Spleen (tissue), 11 donors: ENCODE results near the gene MGAT5. TPM values are rescaled to one million over a fixed set of nuclear protein-coding genes. Genes with fewer than 3 reads are reported as not detected.

ENCODE experiments used
- DNase-seq: peaks from one replicate; pipeline ENCODE4 v3.0.0-alpha.2; 2020
- H3K27ac ChIP-seq, 8 donors: fragments of 200-600 bp; sonication (generic) in 7 of 8; 1 replicate in 4 of 8; 2 replicates in 4 of 8; pipeline versions ENCODE4 v1.5.0 to v1.8.0; 2016 to 2021; ENCODE audit warnings: inconsistent platforms in 4 of 8, mild to moderate bottlenecking in 4 of 8, moderate library complexity in 1 of 8
- H3K27me3 ChIP-seq, 7 donors: fragments of 200-600 bp; sonication (generic) in 6 of 7; replicated peaks in 1 of 7; 1 replicate in 4 of 7; 2 replicates in 3 of 7; pipeline versions ENCODE4 v1.5.0 to v1.8.0; 2016 to 2021; ENCODE audit warnings: inconsistent platforms in 3 of 7, mild to moderate bottlenecking in 1 of 7
- H3K36me3 ChIP-seq, 6 donors: fragments of 200-600 bp; sonication (generic) in 5 of 6; 1 replicate in 4 of 6; 2 replicates in 2 of 6; pipeline versions ENCODE4 v1.5.0 to v1.8.0; 2016 to 2021; ENCODE audit warnings: inconsistent platforms in 2 of 6
- H3K4me1 ChIP-seq, 6 donors: fragments of 200-600 bp; sonication (generic) in 5 of 6; 1 replicate in 3 of 6; 2 replicates in 3 of 6; pipeline versions ENCODE4 v1.5.0 to v1.8.0; 2016 to 2021; ENCODE audit warnings: inconsistent platforms in 3 of 6
- H3K4me3 ChIP-seq, 8 donors: fragments of 200-600 bp; sonication (generic) in 7 of 8; 1 replicate in 4 of 8; 2 replicates in 4 of 8; pipeline versions ENCODE4 v1.5.0 to v1.8.0; 2016 to 2021; ENCODE audit warnings: inconsistent platforms in 4 of 8, mild to moderate bottlenecking in 4 of 8, moderate library complexity in 2 of 8
- H3K9me3 ChIP-seq, 8 donors: fragments of 200-600 bp; sonication (generic) in 7 of 8; 1 replicate in 4 of 8; 2 replicates in 4 of 8; pipeline versions ENCODE4 v1.5.0 to v1.8.0; 2016 to 2021; ENCODE audit warnings: inconsistent platforms in 4 of 8
- CTCF ChIP-seq, 11 experiments: fragments of 200-600 bp in 7 of 11; fragments of 450-650 bp in 4 of 11; sonication (generic) in 4 of 11; IDR thresholded peaks in 8 of 11; conservative IDR thresholded peaks in 3 of 11; 1 replicate in 7 of 11; 2 replicates in 4 of 11; pipeline versions ENCODE4 v1.4.0 to v1.8.0; 2016 to 2021; ENCODE audit warnings: antibody characterized with exemption in 11 of 11, inconsistent platforms in 4 of 11, mild to moderate bottlenecking in 1 of 11
- POLR2A ChIP-seq, 3 donors: fragments of 450-650 bp; IDR thresholded peaks; one replicate each; pipeline ENCODE4 v1.5.1; 2017; ENCODE audit warnings: antibody characterized with exemption in 3 of 3, mild to moderate bottlenecking in 1 of 3
- POLR2AphosphoS5 ChIP-seq, 3 donors: sonication (generic); formaldehyde crosslinking; IDR thresholded peaks; one replicate each; pipeline ENCODE4 v1.5.1; 2017; ENCODE audit warnings: antibody characterized with exemption in 3 of 3
- WGBS, 5 donors: extraction: QIAGEN DNeasy Blood & Tissue Kit in 3 of 5; methylation state at CpG; one replicate each; pipeline versions ENCODE4 v1.1.5 to v1.1.7; 2013 to 2018; 5-methylcytosine and 5-hydroxymethylcytosine counted together
- intact Hi-C: fragments of 100-400 bp; cut with DNase I; formaldehyde crosslinking; loops from one replicate; pipeline ENCODE4 v1.15.0; 2023; ENCODE audit warnings: low total_unique reads
- polyA plus RNA-seq, 3 donors: library from polyadenylated mRNA; stranded (reverse); fragments of 200-250 nt; gene quantifications; one replicate each; pipeline ENCODE4 v1.2.1, GENCODE V29; 2013
- total RNA-seq, 7 donors: library from RNA; depleted of rRNA in 3 of 7; stranded (reverse); fragments of >200 nt in 3 of 7; fragmentation: NEBNext Ultra II Directional in 4 of 7; extraction: Animal tissue kit (Norgen Biotek cat#: 25700) in 4 of 7; gene quantifications; one replicate each; pipeline versions ENCODE4 v1.1.0 to v1.2.1, GENCODE V29; 2016 to 2021
- donor health status: healthy with polysubstance abuse.
- donor health status: DM: no; HTN: no; CAD: no; lungs with moderate emphysema.
- donor health status: DM: no; HTN: no; CAD: no.
- donor health status: Bipolar disorder and iron deficiency.
- donor health status: healthy.
- donor health status: DM: no; HTN: no; CAD: no.
- donor health status: DM: yes; HTN: yes; CAD: no.

MGAT5 gene
- total and polyA plus RNA-seq, 10 donors = 11.2 to 110 (median 91.9) TPM

DNA sequence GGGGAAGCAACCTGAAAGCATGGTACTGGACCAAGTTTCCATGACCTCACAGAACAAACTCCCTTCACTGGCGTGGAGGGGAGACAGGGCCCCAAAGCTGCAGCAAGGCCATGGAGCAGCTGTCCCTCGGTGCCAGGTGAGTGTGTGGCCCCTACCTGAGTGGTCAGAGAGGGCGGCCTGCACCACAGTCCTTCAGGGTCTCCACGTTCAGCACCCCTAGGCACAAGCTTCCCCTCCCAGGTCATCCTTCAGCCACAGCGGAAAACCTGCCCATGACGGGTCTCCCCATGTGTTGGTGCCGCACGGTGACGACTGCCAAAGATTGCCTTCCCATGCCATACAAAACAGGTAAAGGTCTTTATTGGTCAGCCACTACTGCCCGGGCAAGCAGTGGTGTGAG, 201.6 kb downstream of the MGAT5 start:
- TF ChIP-seq CTCF (IDR thresholded peaks at IDR 0.05 in 8 of 11, conservative IDR thresholded peaks at IDR 0.05 in 3 of 11) (no peak), POLR2AphosphoS5 (IDR thresholded peaks at IDR 0.05) (peak in 2 of 3 donors; percentile 26 to 50)
- Histone ChIP-seq H3K4me1 (peaks cover 0 to 10% (median 0%) of the 10 kb centered on the region in 6 donors), H3K27me3 (no peaks in the 10 kb centered on the region), H3K27ac (no peak overlapping the region), H3K4me3 (no peak overlapping the region), H3K9me3 (no peaks in the 10 kb centered on the region), H3K36me3 (peaks cover 0 to 63% (median 1%) of the 10 kb centered on the region in 6 donors)
- 87 to 96% (median 91%) methylated on average over 10 of the region's 10 CpGs for WGBS, 5 donors
- intact Hi-C loops = loop anchor here (10.0 kb wide), 1 partner anchor 341 kb away; no protein-coding TSS in a partner anchor
- DNase-seq = no peak

DNA sequence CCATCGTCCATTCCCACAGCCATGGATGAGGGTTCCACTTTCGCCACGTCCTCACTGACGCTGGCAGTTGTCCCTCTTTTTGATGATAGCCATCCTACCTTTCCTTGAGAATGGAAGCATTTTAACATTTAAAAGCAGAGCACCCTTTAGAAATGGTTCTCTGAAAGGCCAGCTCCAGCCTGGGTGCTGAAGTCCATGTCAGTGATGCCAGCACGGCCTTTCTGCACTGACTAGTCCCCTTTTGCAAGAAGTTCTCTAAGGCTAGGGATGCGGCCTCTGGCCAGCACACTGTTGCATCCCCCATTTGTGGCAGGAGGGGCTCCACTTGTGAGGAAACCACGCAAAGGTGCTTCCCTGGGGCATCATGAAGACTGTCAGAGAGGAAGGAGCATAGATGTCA, 203.5 kb downstream of the MGAT5 start:
- no peak for DNase-seq
- Histone ChIP-seq H3K9me3 (no peaks in the 10 kb centered on the region), H3K27ac (no peak overlapping the region), H3K27me3 (no peaks in the 10 kb centered on the region), H3K36me3 (peaks cover 0 to 47% (median 1%) of the 10 kb centered on the region in 6 donors), H3K4me3 (no peak overlapping the region), H3K4me1 (peaks cover 0 to 10% (median 0%) of the 10 kb centered on the region in 6 donors)
- 87 to 91% (median 89%) methylated on average over 7 of the region's 7 CpGs for WGBS, 5 donors
- intact Hi-C loops = loop anchor here (10.0 kb wide), 1 partner anchor 343 kb away; no protein-coding TSS in a partner anchor
- TF ChIP-seq CTCF (IDR thresholded peaks at IDR 0.05 in 8 of 11, conservative IDR thresholded peaks at IDR 0.05 in 3 of 11) (no peak), POLR2AphosphoS5 (IDR thresholded peaks at IDR 0.05) (no peak), POLR2A (IDR thresholded peaks at IDR 0.05) (no peak)

- WGBS, 5 donors = 72 to 85% (median 74%) methylated on average over 17 to 18 of the region's 18 CpGs
- Histone ChIP-seq H3K4me3 (no peak overlapping the region), H3K9me3 (no peaks in the 10 kb centered on the region), H3K27me3 (no peaks in the 10 kb centered on the region), H3K4me1 (peaks cover 0 to 10% (median 0%) of the 10 kb centered on the region in 6 donors), H3K27ac (no peak overlapping the region), H3K36me3 (peaks cover 0 to 42% (median 1%) of the 10 kb centered on the region in 6 donors)
- TF ChIP-seq POLR2AphosphoS5 (IDR thresholded peaks at IDR 0.05) = peak in 1 of 3 donors; percentile 20
- TF ChIP-seq POLR2A (IDR thresholded peaks at IDR 0.05) = no peak
- TF ChIP-seq CTCF (IDR thresholded peaks at IDR 0.05 in 8 of 11, conservative IDR thresholded peaks at IDR 0.05 in 3 of 11) = no peak
- intact Hi-C loops = loop anchor here (10.0 kb wide), 1 partner anchor 343 kb away; no protein-coding TSS in a partner anchor
- no peak for DNase-seq
These were observed 204.0 kb downstream of the MGAT5 start for GRCh38 chr2:134457765-134458472.

- no peak overlapping the region for H3K27ac ChIP-seq
- TF ChIP-seq POLR2A (IDR thresholded peaks at IDR 0.05) (no peak), CTCF (IDR thresholded peaks at IDR 0.05 in 8 of 11, conservative IDR thresholded peaks at IDR 0.05 in 3 of 11) (no peak), POLR2AphosphoS5 (IDR thresholded peaks at IDR 0.05) (no peak)
- no peaks in the 10 kb centered on the region for H3K9me3 ChIP-seq
- peaks cover 0 to 36% (median 1%) of the 10 kb centered on the region in 6 donors for H3K36me3 ChIP-seq
- no peak overlapping the region for H3K4me3 ChIP-seq
- no peak for DNase-seq
- 92 to 96% (median 95%) methylated on average over 6 of the region's 6 CpGs for WGBS, 5 donors
- H3K4me1 ChIP-seq = peaks cover 0 to 10% (median 0%) of the 10 kb centered on the region in 6 donors
- no peaks in the 10 kb centered on the region for H3K27me3 ChIP-seq
- intact Hi-C loops = loop anchor here (10.0 kb wide), 1 partner anchor 344 kb away; no protein-coding TSS in a partner anchor
These were observed 204.6 kb downstream of the MGAT5 start for GRCh38 chr2:134458473-134458853.
